ENCODE measurements around the gene VPS13C.

- TF ChIP-seq, protein P1, sequence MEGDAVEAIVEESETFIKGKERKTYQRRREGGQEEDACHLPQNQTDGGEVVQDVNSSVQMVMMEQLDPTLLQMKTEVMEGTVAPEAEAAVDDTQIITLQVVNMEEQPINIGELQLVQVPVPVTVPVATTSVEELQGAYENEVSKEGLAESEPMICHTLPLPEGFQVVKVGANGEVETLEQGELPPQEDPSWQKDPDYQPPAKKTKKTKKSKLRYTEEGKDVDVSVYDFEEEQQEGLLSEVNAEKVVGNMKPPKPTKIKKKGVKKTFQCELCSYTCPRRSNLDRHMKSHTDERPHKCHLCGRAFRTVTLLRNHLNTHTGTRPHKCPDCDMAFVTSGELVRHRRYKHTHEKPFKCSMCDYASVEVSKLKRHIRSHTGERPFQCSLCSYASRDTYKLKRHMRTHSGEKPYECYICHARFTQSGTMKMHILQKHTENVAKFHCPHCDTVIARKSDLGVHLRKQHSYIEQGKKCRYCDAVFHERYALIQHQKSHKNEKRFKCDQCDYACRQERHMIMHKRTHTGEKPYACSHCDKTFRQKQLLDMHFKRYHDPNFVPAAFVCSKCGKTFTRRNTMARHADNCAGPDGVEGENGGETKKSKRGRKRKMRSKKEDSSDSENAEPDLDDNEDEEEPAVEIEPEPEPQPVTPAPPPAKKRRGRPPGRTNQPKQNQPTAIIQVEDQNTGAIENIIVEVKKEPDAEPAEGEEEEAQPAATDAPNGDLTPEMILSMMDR (IDR thresholded peaks at IDR 0.05; ENCODE audit: low read length), result no peak
- no peak for TF ChIP-seq EZH2 (IDR thresholded peaks at IDR 0.05; ENCODE audit: borderline replicate concordance, low read length)
Measured at GRCh38 chr15:62089616-62090015, 29.4 kb upstream of the VPS13C start.

Data from OCI-LY1 (cell line).